ENCODE results near the gene PFKP.

GRCh38 chr10:3108033-3108432, 40.7 kb downstream of the PFKP start:
- no peak for TF ChIP-seq POLR2A (IDR thresholded peaks at IDR 0.05)
- TF ChIP-seq CTCF (IDR thresholded peaks at IDR 0.05), result no peak
